Measurements from ENCODE around the gene PTPN1.

Gene PTPN1

DNA sequence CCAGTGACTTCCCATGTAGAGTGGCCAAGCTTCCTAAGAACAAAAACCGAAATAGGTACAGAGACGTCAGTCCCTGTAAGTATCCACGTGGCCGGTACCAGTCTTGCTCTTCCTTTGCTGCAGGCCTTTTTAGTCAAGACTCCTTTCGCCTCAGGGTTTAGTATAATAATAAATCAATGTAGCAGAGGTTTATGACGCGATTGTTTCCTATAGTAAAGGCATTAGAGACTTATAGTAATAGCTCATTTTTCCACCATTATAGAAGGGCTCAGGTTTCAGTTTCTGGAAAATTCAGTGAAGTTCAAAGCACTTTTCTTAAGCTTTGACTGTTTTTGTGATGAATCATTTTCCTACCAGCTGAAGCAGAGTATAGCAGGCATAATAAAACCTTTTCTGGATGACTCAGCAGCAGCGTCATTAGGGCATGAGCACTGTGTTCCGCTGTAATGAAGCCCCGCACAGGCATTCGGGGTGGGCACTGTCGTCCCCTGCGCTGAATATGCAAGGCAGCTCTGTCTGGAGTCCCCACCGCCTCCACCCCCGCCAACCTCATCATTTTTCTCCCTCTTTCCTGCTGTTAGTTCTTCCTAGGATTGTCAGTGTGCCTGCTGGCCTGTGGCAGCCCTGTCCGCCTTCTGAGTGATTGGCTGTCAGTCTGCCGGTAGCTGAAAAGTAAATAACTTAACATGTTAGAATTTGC, 51.3 kb downstream of the PTPN1 start:
- H3K36me3 ChIP-seq (ENCODE audit: low read depth) = peaks cover 74% of the 10 kb centered on the region
- peak; percentile 86 for ATAC-seq (ENCODE audit: low read depth)

GRCh38 chr20:50562262-50562701, 52.1 kb downstream of the PTPN1 start:
- peak overlapping the region; percentile 93 for H3K27ac ChIP-seq (ENCODE audit: poor library complexity, severe bottlenecking)
- DNase-seq (ENCODE audit: low spot score) (no peak), ATAC-seq (ENCODE audit: low read depth) (no peak)
- H3K4me1 ChIP-seq (ENCODE audit: insufficient read depth, poor library complexity, severe bottlenecking) = peaks cover 43% of the 10 kb centered on the region
- TF ChIP-seq, protein P1, sequence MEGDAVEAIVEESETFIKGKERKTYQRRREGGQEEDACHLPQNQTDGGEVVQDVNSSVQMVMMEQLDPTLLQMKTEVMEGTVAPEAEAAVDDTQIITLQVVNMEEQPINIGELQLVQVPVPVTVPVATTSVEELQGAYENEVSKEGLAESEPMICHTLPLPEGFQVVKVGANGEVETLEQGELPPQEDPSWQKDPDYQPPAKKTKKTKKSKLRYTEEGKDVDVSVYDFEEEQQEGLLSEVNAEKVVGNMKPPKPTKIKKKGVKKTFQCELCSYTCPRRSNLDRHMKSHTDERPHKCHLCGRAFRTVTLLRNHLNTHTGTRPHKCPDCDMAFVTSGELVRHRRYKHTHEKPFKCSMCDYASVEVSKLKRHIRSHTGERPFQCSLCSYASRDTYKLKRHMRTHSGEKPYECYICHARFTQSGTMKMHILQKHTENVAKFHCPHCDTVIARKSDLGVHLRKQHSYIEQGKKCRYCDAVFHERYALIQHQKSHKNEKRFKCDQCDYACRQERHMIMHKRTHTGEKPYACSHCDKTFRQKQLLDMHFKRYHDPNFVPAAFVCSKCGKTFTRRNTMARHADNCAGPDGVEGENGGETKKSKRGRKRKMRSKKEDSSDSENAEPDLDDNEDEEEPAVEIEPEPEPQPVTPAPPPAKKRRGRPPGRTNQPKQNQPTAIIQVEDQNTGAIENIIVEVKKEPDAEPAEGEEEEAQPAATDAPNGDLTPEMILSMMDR (IDR thresholded peaks at IDR 0.05; ENCODE audit: poor library complexity, severe bottlenecking) = no peak
- no peaks in the 10 kb centered on the region for H3K9me3 ChIP-seq (ENCODE audit: severe bottlenecking)
- H3K4me3 ChIP-seq (ENCODE audit: severe bottlenecking) = no peak overlapping the region
- H3K36me3 ChIP-seq (ENCODE audit: low read depth) = peaks cover 76% of the 10 kb centered on the region
- H3K27me3 ChIP-seq (ENCODE audit: insufficient read depth, poor library complexity, severe bottlenecking) = no peaks in the 10 kb centered on the region

More for the DNA sequence above, 51.3 kb downstream of the PTPN1 start:
- peaks cover 43% of the 10 kb centered on the region for H3K4me1 ChIP-seq (ENCODE audit: insufficient read depth, poor library complexity, severe bottlenecking)
- no peak for DNase-seq (ENCODE audit: low spot score)
- H3K27ac ChIP-seq (ENCODE audit: poor library complexity, severe bottlenecking) = peak overlapping the region; percentile 93
- no peaks in the 10 kb centered on the region for H3K27me3 ChIP-seq (ENCODE audit: insufficient read depth, poor library complexity, severe bottlenecking)
- H3K4me3 ChIP-seq (ENCODE audit: severe bottlenecking) = no peak overlapping the region
- TF ChIP-seq, protein P1 (IDR thresholded peaks at IDR 0.05; ENCODE audit: poor library complexity, severe bottlenecking) = no peak
- no peaks in the 10 kb centered on the region for H3K9me3 ChIP-seq (ENCODE audit: severe bottlenecking)

DNA sequence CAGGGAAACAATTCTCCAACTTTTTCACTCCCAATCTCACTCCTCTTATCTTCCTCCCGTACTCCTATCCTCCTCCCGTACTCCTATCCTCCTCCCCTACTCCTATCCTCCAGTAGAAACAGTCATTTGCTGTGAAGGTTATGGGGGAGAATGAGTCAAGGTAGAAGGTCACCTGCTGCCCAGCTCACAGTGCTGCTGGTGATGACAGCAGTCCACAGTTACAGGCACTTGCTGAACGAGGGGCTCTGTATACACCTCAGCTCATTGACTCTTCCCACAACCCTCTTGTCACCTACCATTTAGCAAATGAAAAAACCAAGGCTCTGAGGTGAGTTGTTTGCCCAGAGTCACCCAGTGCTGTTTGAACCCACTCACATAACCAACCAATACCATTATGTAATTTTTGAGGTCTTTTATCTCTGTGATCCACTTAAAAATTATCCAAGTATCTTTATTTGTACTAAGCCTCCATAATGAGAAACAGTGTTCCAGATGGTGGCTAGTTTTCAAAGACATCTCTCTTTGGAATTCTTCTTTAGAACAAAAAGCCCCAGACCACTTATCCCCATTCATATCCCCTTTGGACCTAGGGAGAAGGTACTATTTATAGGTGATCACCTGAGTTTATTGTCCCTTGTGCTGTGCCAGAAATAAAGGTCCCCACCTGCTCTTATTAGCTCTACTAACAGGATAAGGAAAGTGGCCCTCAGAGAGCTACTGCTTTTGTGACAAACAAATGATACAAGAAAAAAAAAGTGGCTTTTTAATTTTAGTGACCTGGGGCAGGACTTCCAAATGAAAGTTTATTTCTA, 53.2 kb downstream of the PTPN1 start:
- ATAC-seq (ENCODE audit: low read depth) (no peak), DNase-seq (ENCODE audit: low spot score) (no peak)
- Histone ChIP-seq H3K9me3 (ENCODE audit: severe bottlenecking) (no peaks in the 10 kb centered on the region), H3K4me3 (ENCODE audit: severe bottlenecking) (no peak overlapping the region), H3K27ac (ENCODE audit: poor library complexity, severe bottlenecking) (peak overlapping the region; percentile 93), H3K27me3 (ENCODE audit: insufficient read depth, poor library complexity, severe bottlenecking) (no peaks in the 10 kb centered on the region), H3K4me1 (ENCODE audit: insufficient read depth, poor library complexity, severe bottlenecking) (peaks cover 36% of the 10 kb centered on the region), H3K36me3 (ENCODE audit: low read depth) (peaks cover 82% of the 10 kb centered on the region)
- TF ChIP-seq, protein P1 (IDR thresholded peaks at IDR 0.05; ENCODE audit: poor library complexity, severe bottlenecking) = no peak

DNA sequence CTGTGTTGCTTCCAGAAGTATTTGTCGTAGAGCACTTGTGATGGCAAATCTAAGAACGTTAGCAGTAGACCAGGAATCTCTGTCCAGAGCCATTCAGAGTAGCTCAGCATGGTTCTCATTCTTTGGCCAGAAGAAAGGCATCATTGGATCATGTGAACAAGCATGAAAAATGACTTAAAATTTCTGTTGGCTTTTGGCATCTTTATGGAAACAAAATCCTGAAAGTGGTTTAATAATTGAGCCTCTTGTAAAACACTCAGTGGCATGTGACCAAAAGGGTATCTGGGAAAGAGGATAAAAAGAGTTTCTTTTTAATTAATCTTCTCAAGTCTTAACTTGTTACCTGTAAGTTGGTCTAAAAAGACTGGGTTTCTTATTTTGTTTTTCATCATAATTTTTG, 55.2 kb downstream of the PTPN1 start:
- no peak overlapping the region for H3K27ac ChIP-seq (ENCODE audit: poor library complexity, severe bottlenecking)
- no peak for DNase-seq (ENCODE audit: low spot score)
- no peaks in the 10 kb centered on the region for H3K27me3 ChIP-seq (ENCODE audit: insufficient read depth, poor library complexity, severe bottlenecking)
- H3K4me1 ChIP-seq (ENCODE audit: insufficient read depth, poor library complexity, severe bottlenecking) = peaks cover 20% of the 10 kb centered on the region
- TF ChIP-seq, protein P1 (IDR thresholded peaks at IDR 0.05; ENCODE audit: poor library complexity, severe bottlenecking) = no peak
- H3K36me3 ChIP-seq (ENCODE audit: low read depth) = peaks cover 97% of the 10 kb centered on the region
- H3K9me3 ChIP-seq (ENCODE audit: severe bottlenecking) = no peaks in the 10 kb centered on the region
- no peak overlapping the region for H3K4me3 ChIP-seq (ENCODE audit: severe bottlenecking)
- ATAC-seq (ENCODE audit: low read depth) = no peak

Data from RWPE2 (cell line).